Duodenal mucosa (tissue), 2 donors: ENCODE measurements around the gene PTPRC.

Experiments used
- H3K27ac ChIP-seq: one replicate; pipeline ENCODE4 v1.7.0; 2013; ENCODE audit warnings: low read depth, low read length
- H3K27me3 ChIP-seq, 2 donors: one replicate each; pipeline ENCODE4 v1.7.0; 2013; ENCODE audit warnings: low read length in 2 of 2, control low read depth in 1 of 2; ENCODE audit not compliant: insufficient read depth in 2 of 2, control insufficient read depth in 1 of 2
- H3K36me3 ChIP-seq, 2 donors: one replicate each; pipeline ENCODE4 v1.7.0; 2013; ENCODE audit warnings: low read length in 2 of 2, control low read depth in 1 of 2; ENCODE audit not compliant: insufficient read depth in 2 of 2, control insufficient read depth in 1 of 2
- H3K4me1 ChIP-seq, 2 donors: one replicate each; pipeline ENCODE4 v1.7.0; 2013; ENCODE audit warnings: low read length in 2 of 2, control low read depth in 1 of 2; ENCODE audit not compliant: insufficient read depth in 2 of 2, control insufficient read depth in 1 of 2
- H3K4me3 ChIP-seq, 2 donors: one replicate each; pipeline ENCODE4 v1.7.0; 2013; ENCODE audit warnings: low read length in 2 of 2, low read depth in 1 of 2
- H3K9ac ChIP-seq, 2 donors: one replicate each; pipeline ENCODE4 v1.7.0; 2013; ENCODE audit warnings: low read length in 2 of 2, low read depth in 1 of 2
- H3K9me3 ChIP-seq, 2 donors: one replicate each; pipeline ENCODE4 v1.7.0; 2013; ENCODE audit warnings: low read length in 2 of 2, control low read depth in 1 of 2; ENCODE audit not compliant: control insufficient read depth in 1 of 2

PTPRC gene

GRCh38 chr1:198734323-198735008 lies 95.6 kb downstream of the PTPRC start:
- Histone ChIP-seq H3K4me1 (no peaks in the 10 kb centered on the region), H3K9ac (no peak overlapping the region), H3K4me3 (no peak overlapping the region), H3K27ac (no peak overlapping the region), H3K27me3 (no peaks in the 10 kb centered on the region), H3K9me3 (no peaks in the 10 kb centered on the region), H3K36me3 (no peaks in the 10 kb centered on the region)

GRCh38 chr1:198741744-198742143 lies 102.9 kb downstream of the PTPRC start:
- no peaks in the 10 kb centered on the region for H3K36me3 ChIP-seq
- no peak overlapping the region for H3K9ac ChIP-seq
- H3K4me3 ChIP-seq = no peak overlapping the region
- H3K27ac ChIP-seq = no peak overlapping the region
- no peaks in the 10 kb centered on the region for H3K27me3 ChIP-seq
- no peaks in the 10 kb centered on the region for H3K4me1 ChIP-seq
- no peaks in the 10 kb centered on the region for H3K9me3 ChIP-seq

- Histone ChIP-seq H3K9me3 (no peaks in the 10 kb centered on the region), H3K4me1 (no peaks in the 10 kb centered on the region), H3K36me3 (peaks cover 3 to 5% of the 10 kb centered on the region in 2 donors), H3K27ac (no peak overlapping the region), H3K27me3 (no peaks in the 10 kb centered on the region), H3K9ac (no peak overlapping the region), H3K4me3 (no peak overlapping the region)
Measured at GRCh38 chr1:198747127-198747526, 108.3 kb downstream of the PTPRC start.

DNA sequence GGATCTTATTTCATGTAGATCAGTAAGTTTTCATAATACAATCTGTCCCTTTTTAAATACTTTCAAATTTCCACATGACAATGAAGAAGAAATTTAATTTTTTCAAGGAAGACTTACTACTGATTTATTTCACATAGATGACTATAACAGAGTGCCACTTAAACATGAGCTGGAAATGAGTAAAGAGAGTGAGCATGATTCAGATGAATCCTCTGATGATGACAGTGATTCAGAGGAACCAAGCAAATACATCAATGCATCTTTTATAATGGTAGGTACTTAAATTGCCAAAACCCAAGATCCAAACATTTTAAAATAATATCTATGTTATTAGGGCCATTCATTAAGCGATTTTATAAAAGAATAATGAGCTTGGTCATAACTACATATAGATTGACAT lies 110.4 kb downstream of the PTPRC start:
- Histone ChIP-seq H3K4me3 (no peak overlapping the region), H3K27ac (no peak overlapping the region), H3K27me3 (no peaks in the 10 kb centered on the region), H3K9ac (no peak overlapping the region), H3K36me3 (peaks cover 3 to 5% of the 10 kb centered on the region in 2 donors), H3K4me1 (no peaks in the 10 kb centered on the region), H3K9me3 (no peaks in the 10 kb centered on the region)

GRCh38 chr1:198750081-198750480 lies 111.2 kb downstream of the PTPRC start:
- Histone ChIP-seq H3K9ac (no peak overlapping the region), H3K9me3 (no peaks in the 10 kb centered on the region), H3K4me1 (no peaks in the 10 kb centered on the region), H3K36me3 (peaks cover 3 to 5% of the 10 kb centered on the region in 2 donors), H3K4me3 (no peak overlapping the region), H3K27ac (no peak overlapping the region), H3K27me3 (no peaks in the 10 kb centered on the region)

GRCh38 chr1:198751741-198752140 lies 112.9 kb downstream of the PTPRC start:
- Histone ChIP-seq H3K36me3 (peaks cover 3 to 5% of the 10 kb centered on the region in 2 donors), H3K27ac (no peak overlapping the region), H3K9me3 (no peaks in the 10 kb centered on the region), H3K9ac (no peak overlapping the region), H3K4me1 (no peaks in the 10 kb centered on the region), H3K4me3 (no peak overlapping the region), H3K27me3 (no peaks in the 10 kb centered on the region)

DNA sequence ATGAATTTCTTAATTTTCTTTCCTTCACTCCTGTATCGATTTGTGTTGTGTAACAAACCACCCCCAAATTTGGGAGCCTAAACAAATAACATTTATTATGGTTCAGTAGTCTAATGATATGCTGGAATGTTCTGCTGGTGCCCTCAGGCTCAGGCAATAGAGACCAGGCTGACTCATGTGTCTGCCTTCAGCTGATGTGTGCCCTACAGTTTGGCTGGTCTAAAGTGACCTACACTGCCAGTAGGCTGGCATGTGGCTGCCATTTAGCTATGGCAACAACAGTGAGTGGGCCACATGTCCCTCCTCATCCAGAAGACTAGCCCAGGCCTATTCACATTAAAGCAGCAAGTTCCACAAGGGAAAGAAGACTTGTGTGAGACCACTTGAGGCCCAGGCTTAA lies 115.8 kb downstream of the PTPRC start:
- H3K4me3 ChIP-seq = no peak overlapping the region
- H3K9me3 ChIP-seq = no peaks in the 10 kb centered on the region
- no peaks in the 10 kb centered on the region for H3K27me3 ChIP-seq
- H3K27ac ChIP-seq = no peak overlapping the region
- no peak overlapping the region for H3K9ac ChIP-seq
- H3K4me1 ChIP-seq = no peaks in the 10 kb centered on the region
- peaks cover 3 to 5% of the 10 kb centered on the region in 2 donors for H3K36me3 ChIP-seq

DNA sequence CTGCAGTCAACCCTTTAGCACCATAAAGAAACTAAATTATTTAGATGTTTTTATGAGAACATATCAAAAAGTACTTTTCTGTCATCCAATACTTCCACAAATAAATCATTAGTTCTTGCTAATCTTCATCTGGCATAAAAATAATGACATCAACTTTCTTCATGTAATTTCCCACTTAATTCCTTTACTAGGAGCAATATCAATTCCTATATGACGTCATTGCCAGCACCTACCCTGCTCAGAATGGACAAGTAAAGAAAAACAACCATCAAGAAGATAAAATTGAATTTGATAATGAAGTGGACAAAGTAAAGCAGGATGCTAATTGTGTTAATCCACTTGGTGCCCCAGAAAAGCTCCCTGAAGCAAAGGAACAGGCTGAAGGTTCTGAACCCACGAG lies 116.9 kb downstream of the PTPRC start:
- Histone ChIP-seq H3K4me1 (no peaks in the 10 kb centered on the region), H3K9ac (no peak overlapping the region), H3K4me3 (no peak overlapping the region), H3K36me3 (peaks cover 0 to 2% of the 10 kb centered on the region in 2 donors), H3K27me3 (no peaks in the 10 kb centered on the region), H3K27ac (no peak overlapping the region), H3K9me3 (no peaks in the 10 kb centered on the region)

- no peak overlapping the region for H3K4me3 ChIP-seq
- no peak overlapping the region for H3K27ac ChIP-seq
- no peaks in the 10 kb centered on the region for H3K36me3 ChIP-seq
- H3K9me3 ChIP-seq = no peaks in the 10 kb centered on the region
- H3K9ac ChIP-seq = no peak overlapping the region
- no peaks in the 10 kb centered on the region for H3K4me1 ChIP-seq
- H3K27me3 ChIP-seq = no peaks in the 10 kb centered on the region
Measured at GRCh38 chr1:198756470-198756869, 117.6 kb downstream of the PTPRC start.

DNA sequence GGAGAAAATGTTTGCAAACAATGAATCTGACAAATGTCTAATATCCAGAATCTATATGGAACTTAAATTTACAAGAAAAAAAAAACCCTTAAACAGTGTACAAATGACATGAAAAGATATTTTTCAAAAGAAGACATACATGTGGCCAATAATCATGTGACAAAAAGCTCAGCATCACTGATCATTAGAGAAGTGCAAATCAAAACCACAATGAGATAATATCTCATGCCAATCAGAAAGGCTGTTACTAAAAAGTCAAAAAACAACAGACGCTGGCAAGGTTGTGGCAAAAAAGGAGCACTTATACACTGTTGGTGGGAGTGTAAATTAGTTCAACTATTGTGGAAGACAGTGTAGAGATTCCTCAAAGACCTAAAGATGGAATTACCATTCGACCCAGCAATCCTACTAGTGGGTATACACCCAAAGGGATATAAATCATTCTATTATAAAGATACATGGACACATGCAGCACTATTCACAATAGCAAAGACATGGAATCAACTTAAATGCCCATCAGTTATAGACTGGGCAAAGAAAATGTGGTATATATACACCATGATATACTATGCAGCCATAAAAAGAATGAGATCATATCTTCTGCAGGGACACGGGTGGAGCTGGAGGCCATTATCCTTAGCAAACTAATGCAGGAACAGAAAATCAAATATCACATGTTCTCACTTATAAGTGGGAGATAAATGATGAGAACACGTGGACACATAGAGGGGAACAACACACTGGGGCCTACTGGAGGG lies 123.2 kb downstream of the PTPRC start:
- no peaks in the 10 kb centered on the region for H3K36me3 ChIP-seq
- H3K9ac ChIP-seq = no peak overlapping the region
- no peak overlapping the region for H3K4me3 ChIP-seq
- H3K9me3 ChIP-seq = no peaks in the 10 kb centered on the region
- no peak overlapping the region for H3K27ac ChIP-seq
- no peaks in the 10 kb centered on the region for H3K4me1 ChIP-seq
- no peaks in the 10 kb centered on the region for H3K27me3 ChIP-seq
